ENCODE measurements around the gene STARD5. TPM values are rescaled to one million over a fixed set of nuclear protein-coding genes. Genes with fewer than 3 reads are reported as not detected.

Gene STARD5
- total RNA-seq, 1 experiment from 2014 or later = 1.9 TPM

DNA sequence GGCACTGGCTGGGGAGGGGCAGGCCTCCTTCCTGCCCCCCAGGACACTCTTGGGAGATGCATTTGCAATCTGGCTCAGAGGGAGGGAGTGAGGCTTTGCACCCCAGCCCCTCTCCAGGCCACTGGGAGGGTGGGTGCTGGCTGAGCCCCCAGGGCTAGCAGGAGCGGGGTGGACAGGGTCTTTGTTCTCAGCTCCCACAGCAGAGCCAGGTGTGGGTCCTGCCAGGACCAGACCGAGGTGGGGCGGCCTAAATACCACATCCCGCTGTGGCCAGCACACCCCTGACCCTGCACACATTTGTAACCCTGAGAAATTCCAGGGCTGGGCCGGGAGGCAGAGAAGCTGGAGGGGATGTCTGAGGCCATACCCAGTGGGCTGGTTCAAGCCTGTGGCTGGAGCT lies 41.0 kb downstream of the STARD5 start:
- intact Hi-C loops (cut with micrococcal nuclease; ENCODE audit: unreplicated experiment) = no loop called here
- Mint-ChIP-seq H3K27me3 (ENCODE audit: unreplicated experiment) (peaks cover 87% of the 10 kb centered on the region), H3K27ac (ENCODE audit: unreplicated experiment) (no peak overlapping the region), H3K4me1 (ENCODE audit: low read depth, unreplicated experiment) (no peaks in the 10 kb centered on the region), H3K9me3 (ENCODE audit: low read depth, unreplicated experiment) (no peaks in the 10 kb centered on the region), H3K4me3 (ENCODE audit: low read depth, unreplicated experiment) (no peak overlapping the region), H3K36me3 (ENCODE audit: insufficient read depth, unreplicated experiment) (no peaks in the 10 kb centered on the region)
- TF ChIP-seq, protein P1, sequence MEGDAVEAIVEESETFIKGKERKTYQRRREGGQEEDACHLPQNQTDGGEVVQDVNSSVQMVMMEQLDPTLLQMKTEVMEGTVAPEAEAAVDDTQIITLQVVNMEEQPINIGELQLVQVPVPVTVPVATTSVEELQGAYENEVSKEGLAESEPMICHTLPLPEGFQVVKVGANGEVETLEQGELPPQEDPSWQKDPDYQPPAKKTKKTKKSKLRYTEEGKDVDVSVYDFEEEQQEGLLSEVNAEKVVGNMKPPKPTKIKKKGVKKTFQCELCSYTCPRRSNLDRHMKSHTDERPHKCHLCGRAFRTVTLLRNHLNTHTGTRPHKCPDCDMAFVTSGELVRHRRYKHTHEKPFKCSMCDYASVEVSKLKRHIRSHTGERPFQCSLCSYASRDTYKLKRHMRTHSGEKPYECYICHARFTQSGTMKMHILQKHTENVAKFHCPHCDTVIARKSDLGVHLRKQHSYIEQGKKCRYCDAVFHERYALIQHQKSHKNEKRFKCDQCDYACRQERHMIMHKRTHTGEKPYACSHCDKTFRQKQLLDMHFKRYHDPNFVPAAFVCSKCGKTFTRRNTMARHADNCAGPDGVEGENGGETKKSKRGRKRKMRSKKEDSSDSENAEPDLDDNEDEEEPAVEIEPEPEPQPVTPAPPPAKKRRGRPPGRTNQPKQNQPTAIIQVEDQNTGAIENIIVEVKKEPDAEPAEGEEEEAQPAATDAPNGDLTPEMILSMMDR (IDR thresholded peaks at IDR 0.05; ENCODE audit: unreplicated experiment) = no peak
- CTCF ChIA-PET = interaction anchor here (1.1 kb wide), 1 partner anchor 117 kb away, joined by 3 read pairs; no protein-coding TSS in a partner anchor
- no peak for DNase-seq
- no TSS peak for BruUV-seq (replicated peaks)

DNA sequence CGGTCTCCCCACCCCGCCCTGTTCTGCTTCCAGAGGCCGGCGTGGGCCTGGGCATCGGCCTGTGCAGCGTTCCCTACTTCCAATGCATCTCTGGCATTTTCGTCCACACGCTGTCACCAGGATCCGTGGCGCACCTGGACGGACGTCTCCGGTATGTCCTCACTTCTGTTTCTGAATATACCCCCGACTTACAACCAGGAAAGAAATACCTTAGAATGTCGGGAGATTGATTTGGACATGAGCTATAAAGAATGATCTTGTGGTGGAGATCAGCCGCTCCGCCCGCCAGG lies 41.4 kb downstream of the STARD5 start:
- H3K27me3 Mint-ChIP-seq (ENCODE audit: unreplicated experiment) = peaks cover 87% of the 10 kb centered on the region
- CTCF ChIA-PET = no interaction called here
- no TSS peak for BruUV-seq (replicated peaks)
- no peaks in the 10 kb centered on the region for H3K4me1 Mint-ChIP-seq (ENCODE audit: low read depth, unreplicated experiment)
- intact Hi-C loops (cut with micrococcal nuclease; ENCODE audit: unreplicated experiment) = no loop called here
- H3K36me3 Mint-ChIP-seq (ENCODE audit: insufficient read depth, unreplicated experiment) = no peaks in the 10 kb centered on the region
- no peak overlapping the region for H3K27ac Mint-ChIP-seq (ENCODE audit: unreplicated experiment)
- H3K9me3 Mint-ChIP-seq (ENCODE audit: low read depth, unreplicated experiment) = no peaks in the 10 kb centered on the region
- no peak for DNase-seq
- no peak overlapping the region for H3K4me3 Mint-ChIP-seq (ENCODE audit: low read depth, unreplicated experiment)
- TF ChIP-seq, protein P1 (IDR thresholded peaks at IDR 0.05; ENCODE audit: unreplicated experiment) = no peak

DNA sequence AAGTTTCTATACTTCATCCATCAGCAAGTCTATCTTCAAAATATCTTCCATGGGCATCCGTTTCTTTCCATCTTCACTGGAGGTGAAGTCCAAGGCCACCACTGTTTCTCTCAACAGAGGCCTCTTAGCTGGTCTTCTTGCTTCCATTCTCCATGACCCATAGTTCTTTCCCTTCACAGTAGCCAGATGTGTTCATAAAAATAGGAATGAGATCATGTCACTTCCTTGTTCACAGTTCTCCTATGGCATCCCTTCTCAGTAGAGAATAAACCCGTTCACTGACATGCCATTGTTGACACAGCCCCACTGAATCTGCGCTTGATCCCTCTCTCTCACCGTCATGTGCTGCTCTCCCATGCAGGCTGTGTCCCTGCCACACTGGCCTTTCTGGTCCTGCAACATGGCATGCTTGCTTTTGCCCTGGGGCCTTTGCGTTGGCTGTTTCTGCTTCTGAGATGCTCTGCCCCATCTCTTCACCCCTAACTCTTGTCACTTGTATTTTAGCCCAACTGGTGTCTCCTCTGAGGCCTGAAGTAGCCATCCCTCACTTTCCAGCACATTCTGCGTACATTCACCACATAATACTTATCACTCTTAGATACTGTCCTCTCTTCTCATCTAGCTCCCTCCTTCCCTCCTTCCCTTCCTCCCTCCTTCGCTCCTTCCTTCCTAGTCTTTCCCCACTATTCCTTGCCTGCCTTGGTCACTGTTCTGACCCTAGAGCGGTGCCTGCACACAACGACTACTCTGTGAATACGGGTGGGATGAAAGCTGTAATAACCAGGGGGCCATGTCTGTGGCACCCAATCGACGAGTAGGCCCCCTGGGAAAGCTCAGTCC lies 42.0 kb downstream of the STARD5 start:
- TF ChIP-seq, protein P1 (IDR thresholded peaks at IDR 0.05; ENCODE audit: unreplicated experiment) = no peak
- Mint-ChIP-seq H3K9me3 (ENCODE audit: low read depth, unreplicated experiment) (no peaks in the 10 kb centered on the region), H3K4me1 (ENCODE audit: low read depth, unreplicated experiment) (no peaks in the 10 kb centered on the region), H3K36me3 (ENCODE audit: insufficient read depth, unreplicated experiment) (no peaks in the 10 kb centered on the region), H3K27ac (ENCODE audit: unreplicated experiment) (no peak overlapping the region), H3K27me3 (ENCODE audit: unreplicated experiment) (peaks cover 87% of the 10 kb centered on the region), H3K4me3 (ENCODE audit: low read depth, unreplicated experiment) (no peak overlapping the region)
- DNase-seq = no peak
- BruUV-seq (replicated peaks) = no TSS peak
- CTCF ChIA-PET = interaction anchor here (1.2 kb wide), 1 partner anchor 16 kb away, joined by 4 read pairs; no protein-coding TSS in a partner anchor
- intact Hi-C loops (cut with micrococcal nuclease; ENCODE audit: unreplicated experiment) = no loop called here

DNA sequence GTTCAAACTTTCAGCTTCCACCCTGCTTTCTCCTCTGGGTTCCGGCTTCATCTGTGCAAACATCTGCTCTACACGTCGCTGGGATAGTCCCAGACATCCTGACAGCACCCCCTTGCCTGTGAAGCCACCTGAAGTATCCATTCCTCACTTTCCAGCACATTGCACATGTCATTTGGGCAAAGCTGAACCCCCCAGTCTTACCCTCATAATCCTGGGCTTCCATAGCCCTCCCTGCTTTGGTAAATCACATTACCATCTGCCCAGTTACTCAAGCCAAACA lies 42.5 kb downstream of the STARD5 start:
- Mint-ChIP-seq H3K27me3 (ENCODE audit: unreplicated experiment) (peaks cover 87% of the 10 kb centered on the region), H3K9me3 (ENCODE audit: low read depth, unreplicated experiment) (no peaks in the 10 kb centered on the region), H3K4me3 (ENCODE audit: low read depth, unreplicated experiment) (no peak overlapping the region), H3K4me1 (ENCODE audit: low read depth, unreplicated experiment) (no peaks in the 10 kb centered on the region), H3K36me3 (ENCODE audit: insufficient read depth, unreplicated experiment) (no peaks in the 10 kb centered on the region), H3K27ac (ENCODE audit: unreplicated experiment) (no peak overlapping the region)
- CTCF ChIA-PET = interaction anchor here (1.2 kb wide), 1 partner anchor 15 kb away, joined by 4 read pairs; no protein-coding TSS in a partner anchor
- intact Hi-C loops (cut with micrococcal nuclease; ENCODE audit: unreplicated experiment) = no loop called here
- no peak for DNase-seq
- TF ChIP-seq, protein P1 (IDR thresholded peaks at IDR 0.05; ENCODE audit: unreplicated experiment) = no peak
- no TSS peak for BruUV-seq (replicated peaks)

All from Calu3 (cell line).